Stimulated activated naive CD4-positive, alpha-beta T cell treated with Interleukin-2 at 50 U/mL for 16 hours (primary cell): ENCODE data around the gene IGF2BP2.
"Not testable (repeated sequence)": the region's sequence is repeated elsewhere in the genome, so short reads cannot be mapped to it uniquely, and the experiment has no call there.

Source experiments
- DNase-seq: peaks from one replicate; lab custom pipeline; 2025; lab: John Stamatoyannopoulos, UW

The IGF2BP2 gene

DNA sequence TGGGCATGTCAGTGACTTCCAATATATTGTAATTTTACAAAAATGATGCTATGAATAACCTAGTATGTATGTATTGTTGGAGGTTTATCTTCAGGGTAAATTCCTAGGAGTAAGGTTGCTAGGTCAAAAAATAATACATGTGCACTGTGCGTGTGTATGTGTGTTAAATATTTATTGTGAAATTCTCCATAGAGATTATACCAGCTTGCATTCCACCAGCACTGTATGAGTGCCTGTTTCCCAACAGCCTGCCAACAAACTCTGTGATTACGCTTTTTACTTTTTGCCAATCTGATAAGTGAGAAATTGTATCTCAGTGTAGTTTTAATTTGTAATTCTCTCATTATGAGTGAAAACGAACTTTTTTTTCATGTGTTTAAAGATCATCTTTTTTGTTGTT is 12.6 kb upstream of the IGF2BP2 start:
- no peak for DNase-seq

- no peak for DNase-seq
Measured at GRCh38 chr3:185831990-185832389, 7.1 kb upstream of the IGF2BP2 start.

DNA sequence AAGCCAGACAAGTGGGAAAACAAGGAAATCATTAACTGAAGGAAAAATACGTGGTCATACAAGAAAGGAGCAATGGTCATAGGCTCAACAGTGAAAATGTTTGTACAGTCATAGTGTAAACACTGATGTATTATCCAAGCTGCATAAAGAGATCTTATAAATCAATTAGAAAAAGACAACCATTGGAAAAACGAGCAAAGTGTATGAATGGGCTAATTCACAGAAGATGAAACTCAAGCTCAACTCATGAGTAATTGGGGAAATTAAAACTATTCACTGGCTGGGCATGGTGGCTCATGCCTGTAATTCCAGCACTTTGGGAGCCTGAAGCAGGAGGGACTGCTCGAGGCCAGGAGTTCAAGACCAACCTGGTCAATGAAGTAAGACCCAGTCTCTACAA is 6.4 kb upstream of the IGF2BP2 start:
- no peak for DNase-seq

GRCh38 chr3:185830018-185830797 is 5.4 kb upstream of the IGF2BP2 start:
- no peak for DNase-seq

GRCh38 chr3:185828755-185829154 is 3.9 kb upstream of the IGF2BP2 start:
- no peak for DNase-seq

DNA sequence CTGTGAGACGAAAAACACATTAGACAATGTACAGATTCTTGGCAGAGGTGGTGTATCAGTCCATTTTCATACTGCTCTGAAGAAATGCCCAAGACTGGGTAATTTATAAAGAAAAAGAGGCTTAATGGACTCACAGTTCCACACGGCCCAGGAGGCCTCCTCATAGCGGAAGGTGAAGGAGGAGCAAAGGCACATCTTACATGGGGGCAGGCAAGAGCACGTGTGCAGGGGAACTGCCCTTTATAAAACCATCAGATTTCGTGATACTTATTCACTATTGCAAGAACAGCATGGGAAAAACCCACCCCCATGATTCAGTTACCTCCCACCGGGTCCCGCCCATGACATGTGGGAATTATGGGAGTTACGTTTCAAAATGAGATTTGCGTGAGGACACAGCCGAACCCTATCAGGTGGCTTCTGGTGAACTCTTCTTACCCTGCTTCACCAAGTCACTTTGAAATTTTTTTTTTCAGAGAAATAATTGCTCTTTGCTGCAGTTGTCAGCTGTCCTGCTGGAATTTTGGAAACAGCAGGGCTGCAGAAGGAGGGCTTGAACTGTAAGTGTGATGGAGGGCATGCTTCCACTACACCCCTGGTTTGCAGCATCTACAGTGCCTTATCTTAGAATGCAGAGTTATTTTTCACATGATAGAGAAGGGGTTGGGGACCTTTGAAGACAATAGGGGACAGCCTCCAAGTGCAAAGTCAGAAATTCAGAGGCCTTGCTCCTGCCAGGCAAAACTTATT is 2.9 kb upstream of the IGF2BP2 start:
- no peak for DNase-seq

GRCh38 chr3:185825639-185826481 is 1.0 kb upstream of the IGF2BP2 start:
- peak; percentile 27 for DNase-seq

DNA sequence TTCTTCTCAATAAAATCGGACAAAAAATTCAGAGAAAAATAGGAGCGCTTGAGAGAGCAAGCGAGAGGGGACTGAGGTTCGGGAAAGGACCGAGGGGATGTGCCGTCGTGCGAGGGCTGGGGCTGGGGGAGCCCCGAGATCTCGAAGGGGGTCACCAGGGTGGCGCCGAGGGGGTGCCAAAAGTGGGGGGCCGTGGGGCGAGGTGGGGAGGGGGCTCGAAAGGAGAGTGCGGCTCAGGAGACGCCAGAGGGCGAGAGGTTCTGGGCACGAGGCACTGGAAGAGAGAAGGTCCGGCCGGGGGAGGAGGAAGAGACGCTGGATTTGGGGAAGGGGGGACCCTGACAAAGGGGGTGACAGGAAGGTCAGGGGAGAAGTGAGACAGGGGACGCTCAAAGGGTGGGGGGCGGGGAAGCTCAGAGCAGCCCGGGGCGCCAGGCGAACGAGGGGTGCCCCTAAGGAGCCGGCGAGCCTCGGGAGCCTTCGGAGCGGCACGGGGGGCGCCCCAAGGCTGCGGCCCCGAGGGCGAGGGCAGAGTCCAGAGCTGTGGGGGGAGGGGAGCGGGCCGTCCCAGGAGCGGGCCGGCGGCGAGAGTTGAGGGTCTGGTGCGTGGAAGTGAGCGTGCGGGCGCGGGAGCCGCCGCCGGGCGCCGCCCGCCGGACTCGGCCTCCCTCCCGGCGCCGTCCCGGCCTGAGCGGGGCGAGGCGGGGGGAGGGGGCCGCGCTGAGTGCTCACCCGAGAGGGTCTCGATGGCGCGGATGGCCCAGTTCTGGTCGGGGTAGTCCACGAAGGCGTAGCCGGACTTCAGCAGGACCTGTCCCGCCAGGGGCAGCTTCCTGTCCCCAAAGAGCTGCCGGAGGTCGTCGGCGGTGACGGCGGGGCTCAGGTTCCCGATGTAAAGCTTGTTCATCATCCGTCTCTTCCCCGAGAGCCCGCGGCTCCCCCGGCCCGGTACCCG is 514 bp downstream of the IGF2BP2 start:
- no peak for DNase-seq

GRCh38 chr3:185823078-185824044 is 1.5 kb downstream of the IGF2BP2 start:
- no peak for DNase-seq

GRCh38 chr3:185822221-185823000 is 2.4 kb downstream of the IGF2BP2 start:
- DNase-seq, result no peak

DNA sequence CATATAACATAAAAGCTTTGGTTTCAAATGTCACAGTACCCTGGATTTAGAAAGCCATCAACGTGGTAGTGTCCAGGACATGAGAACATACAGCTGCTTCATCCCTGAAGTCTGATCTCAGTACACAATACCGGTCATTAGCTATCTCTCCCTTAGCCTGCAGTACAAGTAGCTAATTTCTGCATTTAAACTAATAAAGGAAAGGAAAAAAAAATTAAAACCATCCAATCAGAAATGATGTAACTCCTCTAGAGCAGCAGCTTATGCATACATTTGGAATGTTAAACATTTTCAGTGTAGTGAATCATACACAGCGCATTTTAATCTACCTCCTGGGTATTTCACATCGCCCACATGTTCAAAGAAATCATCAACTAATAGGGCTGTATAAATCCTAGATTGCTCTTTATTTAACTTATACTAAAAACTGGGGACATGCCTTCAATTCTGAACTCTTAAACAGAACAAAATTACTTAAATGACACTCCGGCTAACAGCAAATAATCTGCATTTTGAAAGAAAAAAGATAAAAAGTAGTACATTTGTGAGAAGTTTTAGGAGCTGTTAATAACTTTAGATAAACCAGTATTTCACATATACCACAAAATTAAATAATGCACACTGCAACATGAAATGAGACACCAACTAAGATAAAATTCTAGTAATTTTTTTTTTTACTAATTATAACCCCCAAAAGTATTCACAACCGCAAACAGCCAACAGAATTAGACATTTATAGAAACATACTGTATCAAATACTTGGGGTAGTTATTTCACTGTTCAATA is 3.7 kb downstream of the IGF2BP2 start:
- no peak for DNase-seq

DNA sequence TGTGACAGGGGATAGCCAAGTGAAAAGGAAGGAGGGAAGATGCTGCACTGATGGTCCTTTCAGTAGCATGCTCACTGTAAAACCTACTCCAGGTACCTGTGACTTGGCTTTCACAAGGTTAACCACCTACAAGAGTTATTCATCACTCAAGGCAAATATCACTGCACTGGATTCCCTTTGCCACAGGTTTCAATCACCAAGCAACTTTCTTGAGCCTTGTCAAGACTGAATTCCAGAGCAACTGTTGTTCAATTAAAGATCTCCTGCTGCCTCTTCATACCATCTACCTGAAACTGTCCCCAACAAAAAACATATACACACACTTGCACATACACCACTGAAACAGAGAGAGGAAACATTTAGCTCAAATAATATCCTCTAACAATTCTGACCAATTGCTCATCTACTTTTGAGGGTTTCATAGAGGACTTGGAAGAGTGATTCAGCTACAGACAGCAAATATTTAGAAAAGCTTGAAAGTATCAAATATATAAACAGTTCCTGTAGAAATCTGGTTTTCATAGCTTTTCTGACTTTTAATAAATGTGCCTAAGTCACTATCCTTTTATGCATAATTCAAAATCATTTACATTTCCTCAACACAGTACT is 6.5 kb downstream of the IGF2BP2 start:
- DNase-seq, result no peak

DNA sequence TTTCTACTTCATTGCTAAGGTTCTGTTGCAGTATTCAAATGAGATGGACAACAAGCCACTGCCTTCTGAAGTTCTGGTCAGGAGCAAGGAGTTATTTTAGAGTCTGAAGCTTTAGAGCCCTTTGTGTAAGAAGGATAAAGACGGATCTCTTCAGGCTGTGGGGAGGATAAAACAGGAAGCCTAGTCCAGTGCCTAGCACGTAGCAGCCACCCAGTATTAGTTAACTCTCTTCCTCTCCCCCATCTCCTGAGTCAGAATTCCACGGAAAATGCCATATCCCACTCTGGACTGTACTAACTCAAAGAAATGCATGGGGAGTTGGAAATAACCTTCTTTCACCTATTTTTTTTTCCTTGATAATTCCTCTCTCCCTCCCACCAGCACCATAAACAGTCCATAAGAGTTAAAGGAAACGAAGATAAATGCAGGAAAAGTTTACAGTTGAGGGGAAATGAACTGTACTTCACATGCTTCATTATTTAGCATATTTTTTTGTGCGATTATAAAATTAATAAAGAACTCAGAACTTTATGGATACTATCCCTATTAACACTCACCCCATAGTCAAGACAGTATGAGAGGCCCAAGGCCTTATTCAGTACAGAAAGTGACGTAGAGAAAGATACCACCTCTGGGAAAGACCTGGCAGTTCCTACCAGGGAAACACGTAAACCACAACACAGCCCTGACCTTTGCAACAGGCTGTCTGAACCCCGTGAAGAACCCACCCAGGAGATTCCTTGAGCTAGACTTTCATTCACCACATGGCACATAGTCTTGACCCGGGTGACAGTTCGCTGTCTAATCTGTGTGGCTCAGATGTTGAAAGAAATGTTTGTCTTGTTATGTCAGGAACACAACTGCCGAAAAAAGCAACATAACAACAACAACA is 9.2 kb downstream of the IGF2BP2 start:
- DNase-seq, result no peak

- no peak for DNase-seq
Measured at GRCh38 chr3:185813691-185814215, 11.1 kb downstream of the IGF2BP2 start.

DNA sequence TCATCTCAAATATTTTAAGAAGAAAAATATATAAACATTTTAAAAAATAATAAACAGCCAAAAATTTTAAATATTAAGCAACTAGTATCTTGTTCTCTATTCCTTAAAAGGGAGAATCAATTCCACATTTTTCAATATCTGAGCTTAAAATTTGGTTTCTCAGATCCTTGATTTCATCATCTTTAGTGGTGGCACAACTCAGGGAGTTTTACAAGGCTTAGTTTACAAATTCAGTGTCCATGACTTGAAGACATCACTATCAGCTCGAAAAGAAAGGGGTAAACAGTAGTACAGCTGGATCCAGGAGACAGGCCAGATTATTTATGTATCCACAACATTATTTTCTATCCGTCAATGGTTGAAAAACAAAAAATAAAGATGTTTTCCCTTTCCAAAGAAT is 11.6 kb downstream of the IGF2BP2 start:
- no peak for DNase-seq

DNA sequence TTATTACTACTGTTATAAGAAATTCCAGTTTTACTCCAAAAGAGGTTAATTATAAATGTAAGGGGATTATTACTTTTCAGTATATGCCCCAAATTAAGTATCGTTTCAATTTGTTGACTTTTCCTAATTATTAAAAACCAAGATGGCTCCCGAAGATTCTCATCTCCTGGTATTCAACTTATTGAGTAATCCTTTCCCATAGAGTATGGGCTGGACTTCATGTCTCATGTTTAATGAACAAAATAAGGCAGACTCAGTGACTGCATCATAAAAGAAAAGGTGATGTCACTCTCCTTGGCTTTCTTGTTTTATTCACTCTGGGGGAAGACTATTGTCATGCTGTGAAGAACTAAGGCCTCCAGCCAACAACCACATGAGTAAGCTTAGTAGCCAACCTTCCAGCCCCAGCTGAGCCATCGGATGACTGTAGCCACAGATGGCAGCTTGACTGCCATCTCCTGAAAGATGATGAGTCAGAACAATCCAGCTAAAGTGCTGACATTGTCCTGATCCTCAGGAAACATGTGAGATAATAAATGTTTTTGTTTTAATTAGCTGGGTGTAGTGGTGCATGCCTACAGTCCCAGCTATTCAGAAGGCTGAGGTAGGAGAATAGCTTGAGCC is 17.3 kb downstream of the IGF2BP2 start:
- DNase-seq, result no peak

DNA sequence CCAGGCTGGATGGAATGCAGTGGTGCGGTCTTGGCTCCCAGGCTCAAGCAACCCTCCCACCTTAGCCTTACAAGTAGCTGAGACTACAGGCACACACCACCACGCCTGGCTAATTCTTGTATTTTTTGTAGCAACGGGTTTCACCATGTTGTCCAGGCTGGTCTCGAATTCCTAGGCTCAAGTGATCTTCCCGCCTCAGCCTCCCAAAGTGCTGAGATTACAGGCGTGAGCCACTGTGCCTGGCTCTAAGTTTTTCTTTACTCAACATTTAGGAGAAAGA is 26.1 kb downstream of the IGF2BP2 start:
- DNase-seq, result not testable (repeated sequence)
